ENCODE measurements around the gene NACC1.

The NACC1 gene

DNA sequence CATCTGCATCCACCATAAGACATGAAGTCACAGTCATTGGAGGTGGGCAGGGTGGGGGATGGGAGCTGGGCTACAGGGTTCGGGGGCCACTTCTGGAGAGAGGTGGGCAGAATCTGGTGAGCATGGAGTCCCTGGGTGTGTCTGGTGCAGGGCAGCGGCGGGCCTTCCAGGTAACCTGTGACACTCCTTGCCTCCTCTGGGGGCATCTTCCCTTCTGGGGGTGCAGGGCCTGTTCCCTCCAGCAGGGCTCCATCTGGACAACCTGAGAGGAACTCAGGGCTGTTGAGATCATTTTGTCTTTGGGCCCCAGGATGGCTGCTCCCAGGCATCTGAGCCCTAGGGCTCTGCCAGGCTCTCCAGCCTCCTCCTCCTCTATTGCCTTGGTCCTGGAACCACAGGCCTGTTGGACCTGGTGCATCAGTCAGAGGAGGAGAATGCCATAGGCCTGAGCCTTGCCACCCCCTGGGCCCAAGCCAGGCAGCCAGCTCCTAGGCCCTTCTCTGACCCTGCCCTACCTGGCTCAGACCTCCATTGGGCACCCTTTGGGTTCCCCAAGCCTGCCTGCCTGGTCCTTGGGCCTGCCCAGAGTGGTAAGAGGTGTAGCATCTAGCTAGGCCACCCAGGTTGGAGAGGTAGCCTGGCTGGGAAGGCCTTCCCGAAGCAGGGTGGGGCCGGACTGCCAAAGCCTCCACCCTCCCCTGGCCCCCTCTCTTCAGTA, 28.8 kb upstream of the NACC1 start:
- no peak for DNase-seq

DNA sequence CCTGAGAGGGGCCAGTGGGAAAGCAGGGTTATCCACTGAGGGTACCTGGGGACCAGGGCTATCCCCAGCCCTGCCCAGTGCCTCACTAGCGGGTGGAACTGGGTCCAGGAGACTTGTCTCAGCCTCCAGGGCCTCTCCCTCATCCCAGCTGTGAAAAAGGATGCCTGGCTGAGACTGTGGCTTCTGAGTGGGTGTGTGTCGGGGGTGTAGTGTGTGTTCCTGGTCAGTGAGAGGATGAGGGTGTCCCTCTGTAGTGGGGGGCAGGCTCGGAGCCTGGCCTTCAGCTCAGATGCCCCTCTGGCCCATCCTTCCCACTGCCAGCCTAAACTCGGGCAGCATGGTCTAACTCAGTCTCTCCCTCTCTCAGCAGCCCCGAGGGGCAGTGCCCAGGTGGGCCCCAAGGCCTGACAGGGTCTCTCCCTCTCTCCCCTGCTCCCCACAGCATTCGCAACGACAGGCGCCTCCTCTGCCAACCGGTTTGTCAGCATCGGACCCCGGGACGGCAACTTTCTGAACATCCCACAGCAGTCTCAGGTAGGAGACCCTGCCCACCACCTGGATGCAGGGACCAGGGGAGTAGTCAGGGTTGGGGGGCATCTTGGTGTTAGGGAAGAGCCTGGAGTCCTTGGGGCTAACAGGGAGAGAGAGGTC, 28.1 kb upstream of the NACC1 start:
- DNase-seq = no peak

DNA sequence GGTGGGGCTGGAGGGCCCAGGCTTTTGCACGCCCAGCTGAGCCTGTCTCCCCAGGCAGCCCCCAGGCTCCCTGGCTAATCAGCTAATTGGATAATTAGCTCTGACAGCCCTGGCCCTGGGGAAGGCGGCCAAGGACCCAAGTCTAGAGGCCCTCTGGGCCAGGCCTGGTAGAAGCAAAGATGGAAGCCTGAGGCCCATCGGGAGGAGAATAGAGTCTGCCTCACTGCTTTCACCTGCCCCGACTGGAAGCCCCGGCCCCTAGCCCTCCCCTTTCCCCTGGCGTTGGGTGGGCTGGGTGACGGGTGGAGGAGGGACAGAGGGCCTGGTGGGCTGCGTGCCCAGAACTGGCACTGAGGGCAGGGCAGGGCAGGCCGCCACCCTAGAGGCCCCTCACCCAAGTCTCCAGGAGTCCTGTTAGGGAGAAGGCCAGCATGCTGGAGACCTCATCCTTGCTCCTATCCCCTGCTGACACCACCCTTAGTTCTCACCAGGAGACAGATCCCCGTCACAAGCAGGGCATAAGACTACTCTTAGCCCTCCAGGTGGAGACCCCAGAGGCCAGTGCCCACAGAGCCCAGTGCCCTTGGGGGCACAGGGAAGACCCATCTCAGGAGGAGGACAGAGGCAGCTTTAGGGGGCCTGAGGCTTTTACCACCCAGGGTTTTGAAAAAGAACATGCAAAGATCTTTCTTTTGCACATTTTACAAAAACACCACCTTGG, 27.4 kb upstream of the NACC1 start:
- DNase-seq = no peak

DNA sequence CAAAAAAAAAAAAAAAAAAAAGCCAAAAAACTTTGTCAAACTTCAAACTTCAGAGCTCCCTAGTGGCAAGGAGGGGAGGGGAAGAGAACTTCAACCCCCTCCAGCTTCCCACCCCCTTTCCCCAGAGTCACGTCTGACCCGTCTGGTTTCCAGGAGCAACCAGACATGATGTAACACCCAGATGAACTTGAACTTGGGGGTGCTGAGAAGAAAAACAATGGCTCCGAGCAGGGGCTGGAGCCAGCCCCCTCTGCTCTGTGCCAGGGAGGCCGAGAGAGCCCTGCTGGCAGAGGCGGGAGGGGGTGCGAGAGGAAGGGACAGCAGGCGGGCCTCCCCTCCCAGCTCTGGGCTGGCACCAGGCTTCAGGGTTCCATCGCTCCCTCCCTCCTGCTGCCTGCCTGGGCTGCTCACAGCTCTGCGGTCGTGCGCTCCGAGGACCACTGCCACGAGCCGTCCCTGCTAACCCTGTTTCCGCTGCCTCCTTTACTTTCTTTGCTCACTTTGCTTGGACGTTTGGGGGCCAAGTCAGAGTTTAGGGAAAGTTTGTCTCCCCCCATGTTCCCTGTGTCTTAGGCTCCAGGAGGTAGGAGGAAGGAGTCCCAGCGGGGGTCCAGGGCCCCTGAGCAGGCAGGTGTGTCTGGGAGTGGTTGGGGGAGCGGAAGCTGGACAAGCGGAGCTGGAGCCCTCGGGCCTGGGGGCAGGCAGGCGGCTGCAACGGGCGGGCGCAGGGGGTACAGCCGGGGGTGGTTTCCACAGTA, 26.5 kb upstream of the NACC1 start:
- no peak for DNase-seq

DNA sequence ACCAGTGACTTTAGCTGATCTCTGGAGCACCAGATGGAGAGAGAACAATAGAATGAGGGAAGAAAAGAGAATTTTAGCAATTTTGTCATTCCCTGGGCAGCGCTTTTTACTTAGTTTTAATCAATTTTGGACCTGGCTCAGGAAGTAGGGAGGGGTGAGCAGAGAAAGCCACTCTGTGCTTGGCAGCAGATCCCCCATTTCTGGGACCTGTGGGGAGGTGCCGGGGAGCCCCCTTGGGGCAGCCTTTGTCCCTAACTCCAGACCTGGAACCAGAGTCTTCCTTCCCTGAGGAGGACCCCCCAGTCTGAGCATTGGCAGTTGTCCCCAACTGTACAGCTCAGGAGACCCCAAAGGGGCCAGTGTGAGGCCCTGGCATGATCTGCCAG, 25.9 kb upstream of the NACC1 start:
- no peak for DNase-seq

DNA sequence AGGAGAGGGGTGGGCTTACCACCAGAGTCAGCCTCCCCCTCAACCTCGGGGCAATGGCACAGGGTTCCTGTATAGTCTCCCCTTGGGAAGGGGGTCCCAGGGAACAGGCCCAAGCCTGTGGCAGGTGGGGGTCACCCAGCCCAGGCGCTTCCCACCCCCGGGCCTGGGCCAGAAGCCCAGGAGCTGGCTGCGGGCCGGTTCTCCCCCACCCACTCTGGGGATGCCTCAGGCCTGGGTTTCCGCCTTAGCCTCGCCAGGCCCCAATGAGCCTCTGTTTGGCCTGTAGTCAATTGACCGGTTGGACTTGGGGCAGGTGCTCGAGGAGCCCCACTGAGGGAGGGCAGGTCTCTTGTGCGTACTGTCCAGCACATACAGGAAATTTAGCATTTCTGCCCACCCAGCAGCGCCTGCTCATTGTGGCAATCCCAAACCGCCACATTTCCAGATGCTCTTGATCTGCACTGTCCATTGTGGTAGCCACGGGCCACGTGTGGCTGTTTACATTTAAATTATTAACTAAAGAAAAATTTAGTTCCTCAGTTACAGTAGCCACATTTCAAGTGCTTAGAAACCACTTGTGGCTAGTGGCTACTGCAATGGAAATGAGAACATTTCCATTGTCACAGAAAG, 25.3 kb upstream of the NACC1 start:
- no peak for DNase-seq

DNA sequence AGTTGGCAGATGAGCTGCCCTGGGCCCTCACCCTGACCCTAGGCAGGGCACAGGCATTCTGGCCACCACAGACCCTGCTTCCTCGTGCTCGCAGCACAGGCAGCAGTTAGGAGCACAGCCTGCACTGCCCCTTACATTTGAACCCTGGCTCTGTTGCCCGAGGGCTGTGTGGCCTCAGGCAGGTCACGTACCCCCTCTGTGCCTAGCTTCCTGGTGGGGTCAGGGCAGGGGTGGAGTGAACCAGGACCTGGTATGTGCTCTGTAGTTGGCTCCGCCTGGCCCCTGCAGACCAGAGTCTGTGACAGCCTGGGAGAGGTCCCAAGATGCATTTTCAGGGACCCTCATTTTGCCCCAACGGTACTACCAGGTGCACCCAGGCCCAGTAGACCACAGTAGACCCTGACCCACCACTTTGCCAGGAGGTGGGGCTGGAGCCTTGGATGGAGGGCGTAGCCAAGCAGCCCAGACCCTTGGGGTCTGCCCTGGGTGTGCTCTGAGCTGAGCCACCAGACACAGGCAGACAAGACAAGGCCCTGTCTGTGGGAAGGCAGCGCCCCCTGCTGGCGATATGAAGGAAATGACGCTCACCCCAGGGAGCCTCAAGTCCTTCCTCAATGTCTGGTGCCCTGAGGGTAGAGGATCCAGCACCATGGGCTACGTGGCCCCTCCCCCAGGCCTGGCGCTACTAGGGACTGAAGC, 24.5 kb upstream of the NACC1 start:
- peak; percentile 51 to 68 (median 66) for DNase-seq

DNA sequence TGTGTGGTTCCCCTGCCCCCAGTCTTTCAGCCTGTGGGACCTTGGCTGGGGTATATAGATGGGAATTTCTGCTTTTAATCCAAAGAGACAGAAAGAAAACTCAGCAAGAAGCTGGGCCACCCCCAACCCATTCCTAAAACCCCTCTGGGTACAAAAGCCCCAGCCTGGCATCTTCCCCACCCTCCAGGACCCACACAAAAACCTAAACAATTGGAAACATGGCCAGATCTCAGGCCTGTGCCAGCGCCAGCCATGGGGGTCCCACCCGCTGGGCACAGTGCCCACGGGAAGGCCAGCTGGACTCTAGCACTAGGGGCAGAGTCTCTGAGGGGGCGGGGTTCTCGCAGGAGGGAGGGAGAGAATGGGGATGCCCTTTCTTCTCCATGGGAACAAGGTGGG, 24.0 kb upstream of the NACC1 start:
- no peak for DNase-seq

DNA sequence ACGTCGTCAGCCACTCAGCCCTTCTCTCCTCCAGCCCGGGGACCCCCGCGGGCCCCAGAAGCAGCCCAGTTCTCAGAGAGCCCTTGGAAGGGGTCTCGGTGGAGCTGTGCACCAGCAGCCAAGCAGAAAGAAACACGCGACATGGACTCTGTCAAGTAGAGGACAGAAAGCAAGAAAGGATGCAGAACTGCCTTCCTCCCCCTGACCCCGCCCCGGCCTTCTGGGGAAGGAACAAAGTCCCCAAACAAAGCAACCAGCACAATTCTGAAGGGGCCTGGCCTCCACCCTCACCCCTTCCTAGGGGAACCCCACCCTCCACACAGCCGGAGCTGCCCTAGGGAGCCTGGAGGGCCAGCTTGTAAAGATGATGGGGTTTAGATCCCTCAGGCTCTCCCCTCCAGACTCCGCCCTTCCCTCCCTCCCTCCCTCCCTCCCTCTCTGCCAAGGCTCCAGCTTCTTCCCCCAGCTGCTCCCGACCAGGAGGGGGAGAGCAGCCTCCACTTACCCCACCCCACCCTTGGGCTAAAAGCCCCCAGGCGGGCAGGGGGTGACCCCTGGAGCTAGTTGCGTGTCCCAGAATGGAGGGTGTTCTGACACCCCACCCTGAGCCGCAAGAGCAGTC, 23.2 kb upstream of the NACC1 start:
- DNase-seq = no peak

DNA sequence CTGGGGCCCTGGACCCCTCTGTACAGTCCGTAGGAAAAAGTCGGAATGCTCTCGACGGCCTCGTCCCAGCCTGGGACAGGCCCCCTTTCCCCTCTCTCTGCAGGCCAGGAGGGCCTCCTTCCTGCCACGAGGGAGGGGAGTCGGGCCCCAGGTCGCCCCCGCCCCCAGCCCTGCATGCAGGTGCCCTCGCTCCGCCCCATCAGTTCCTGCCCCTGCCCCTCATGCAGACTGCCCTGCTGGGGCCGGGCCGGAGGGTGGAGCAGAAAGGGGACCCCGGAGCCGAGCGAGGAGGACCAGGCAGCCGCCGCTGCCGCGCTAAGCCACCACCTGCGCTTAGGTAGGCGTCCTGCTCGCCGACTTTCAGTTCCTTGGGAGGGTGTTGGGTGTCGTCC, 22.7 kb upstream of the NACC1 start:
- no peak for DNase-seq

DNA sequence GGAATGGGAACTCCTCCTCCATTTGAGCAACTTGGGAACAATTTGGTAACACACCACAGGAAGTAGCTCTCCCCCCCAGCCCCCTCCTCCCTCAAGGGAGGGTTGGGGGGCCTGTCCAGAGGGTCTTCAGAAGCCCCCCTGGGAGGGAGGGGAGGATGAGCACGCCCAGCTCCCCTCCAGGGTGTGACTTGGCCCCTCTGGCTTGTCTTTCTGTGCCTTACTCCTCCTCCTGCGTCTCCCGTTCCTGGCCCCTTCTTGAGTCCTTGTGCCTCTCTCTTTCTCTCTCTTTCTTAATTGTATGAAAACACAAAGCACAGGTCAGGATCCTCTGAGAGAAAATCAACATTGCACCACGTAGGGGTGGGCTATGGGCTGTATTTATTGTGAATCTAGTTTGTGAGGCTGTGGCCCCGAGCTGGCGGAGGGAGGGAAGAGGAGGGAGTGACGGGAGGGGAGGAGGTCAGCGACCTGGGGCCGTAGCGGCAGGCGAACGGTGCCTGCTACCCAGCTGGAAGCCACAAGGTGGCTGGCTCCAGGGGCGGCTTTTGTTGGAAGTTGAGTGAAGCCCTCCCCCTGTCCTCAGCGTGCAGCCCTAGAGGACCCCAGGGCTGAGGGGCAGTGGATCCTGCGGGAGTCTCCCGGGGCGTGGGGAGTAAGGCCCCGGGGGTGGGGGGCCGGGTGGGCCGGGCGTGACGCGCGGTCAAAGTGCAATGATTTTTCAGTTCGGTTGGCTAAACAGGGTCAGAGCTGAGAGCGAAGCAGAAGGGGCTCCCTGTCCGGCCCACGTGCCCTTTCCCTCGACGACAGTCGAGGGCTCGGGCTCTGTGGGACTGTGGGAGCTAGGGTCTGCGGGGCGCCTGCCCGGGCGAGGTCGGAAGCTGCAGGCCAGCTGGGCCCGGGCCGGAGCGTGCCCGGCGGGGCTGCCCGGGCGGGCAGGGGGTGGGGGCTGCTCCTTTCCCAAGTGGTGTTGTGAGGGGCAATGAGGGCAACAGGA, 21.8 kb upstream of the NACC1 start:
- peak in 1 of 4 experiments; percentile 12 for DNase-seq

DNA sequence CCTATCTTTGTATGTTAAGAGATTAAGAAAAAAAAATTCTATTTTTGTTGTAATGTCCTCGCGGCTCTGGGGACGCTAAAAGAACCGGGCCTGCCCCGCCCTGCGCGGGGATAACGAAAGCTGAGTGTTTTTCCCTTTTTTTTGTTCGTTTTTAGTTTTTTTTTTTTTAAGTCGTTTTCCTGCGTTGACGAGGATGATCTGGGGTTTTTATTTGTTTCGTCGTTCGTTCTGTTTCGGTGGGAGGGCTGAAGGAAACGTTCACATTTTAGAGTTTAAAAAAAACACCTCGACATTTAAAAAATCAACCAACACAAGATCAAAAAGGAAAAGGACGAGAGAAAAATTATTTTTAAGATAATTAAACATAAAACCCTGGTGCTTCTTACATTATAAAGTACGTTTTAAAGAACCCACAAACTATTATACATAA, 21.0 kb upstream of the NACC1 start:
- no peak for DNase-seq

DNA sequence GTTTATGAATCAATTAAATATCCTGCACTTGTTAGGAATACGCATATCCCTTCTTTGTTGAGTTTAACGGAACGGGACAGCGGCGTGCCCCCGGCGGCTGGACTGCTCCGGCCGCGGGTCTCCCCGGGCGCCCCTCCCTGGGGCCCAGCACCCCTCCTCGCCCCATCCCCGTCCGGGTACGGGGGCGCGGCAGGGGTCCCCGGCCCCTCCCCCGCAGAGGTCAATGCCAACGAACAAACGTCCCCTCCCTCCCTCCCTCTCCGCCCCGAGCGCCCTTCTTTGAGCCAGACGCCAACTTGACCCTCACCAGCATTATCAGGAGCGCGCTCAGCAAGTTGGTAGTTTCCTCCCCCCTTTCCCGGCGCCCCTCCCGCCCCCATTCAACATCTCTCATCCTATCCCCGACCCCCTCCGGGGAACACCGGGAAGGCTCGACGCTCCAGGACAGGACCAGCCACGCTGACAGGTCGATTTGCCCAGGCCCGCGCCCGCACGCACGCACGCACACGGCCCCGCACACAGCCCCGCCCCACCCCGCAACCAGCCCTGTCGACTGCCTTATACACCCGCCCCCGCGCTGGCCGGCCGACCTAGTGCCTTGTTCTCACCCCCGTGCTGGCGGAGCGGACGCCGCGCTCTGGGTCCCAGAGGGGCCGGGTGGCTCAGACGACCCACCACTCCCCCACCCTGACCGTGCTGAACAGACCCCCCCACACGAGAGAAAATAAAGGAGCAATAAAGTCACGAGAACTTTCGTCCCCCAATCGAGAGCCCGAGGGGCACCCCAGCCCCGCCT, 20.4 kb upstream of the NACC1 start:
- DNase-seq = no peak

DNA sequence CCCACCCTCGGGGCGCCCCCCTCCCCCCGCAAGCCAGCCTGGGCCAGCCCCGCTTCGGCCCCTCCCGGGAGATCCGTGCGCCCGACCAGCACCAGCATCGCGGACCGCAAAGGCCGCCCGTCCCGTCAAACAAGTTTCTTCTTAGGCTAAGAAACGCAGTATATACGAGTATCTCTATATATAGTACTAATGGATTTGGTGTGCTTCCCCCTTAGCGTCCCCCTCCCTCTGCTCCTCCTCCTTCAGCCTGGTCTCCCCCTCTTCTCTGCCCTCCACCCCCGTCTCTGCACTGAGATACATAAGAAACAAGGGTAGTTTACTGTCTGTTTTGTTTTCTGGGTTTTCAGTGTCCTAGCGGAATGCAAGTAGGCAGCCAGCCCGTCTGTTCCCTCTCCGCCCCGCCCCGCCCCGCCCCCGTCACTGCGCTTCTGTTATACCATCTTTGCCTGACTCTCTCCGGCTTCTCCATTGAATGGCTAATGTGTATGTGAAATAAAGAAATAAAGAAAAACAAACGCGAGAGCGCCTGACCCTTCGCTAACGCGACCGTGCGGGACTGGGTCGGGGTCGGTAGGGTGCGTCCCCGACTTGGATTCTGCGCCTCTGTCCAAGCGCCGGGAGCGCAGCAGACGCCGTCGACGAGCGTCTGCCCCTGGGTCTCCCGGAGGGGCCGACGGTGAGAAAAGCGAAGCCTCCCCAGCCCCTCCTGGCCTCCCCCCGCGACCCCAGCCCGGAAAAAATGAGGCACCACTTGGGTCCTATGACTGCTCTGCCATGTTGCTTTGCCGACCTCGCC, 19.6 kb upstream of the NACC1 start:
- DNase-seq = no peak

DNA sequence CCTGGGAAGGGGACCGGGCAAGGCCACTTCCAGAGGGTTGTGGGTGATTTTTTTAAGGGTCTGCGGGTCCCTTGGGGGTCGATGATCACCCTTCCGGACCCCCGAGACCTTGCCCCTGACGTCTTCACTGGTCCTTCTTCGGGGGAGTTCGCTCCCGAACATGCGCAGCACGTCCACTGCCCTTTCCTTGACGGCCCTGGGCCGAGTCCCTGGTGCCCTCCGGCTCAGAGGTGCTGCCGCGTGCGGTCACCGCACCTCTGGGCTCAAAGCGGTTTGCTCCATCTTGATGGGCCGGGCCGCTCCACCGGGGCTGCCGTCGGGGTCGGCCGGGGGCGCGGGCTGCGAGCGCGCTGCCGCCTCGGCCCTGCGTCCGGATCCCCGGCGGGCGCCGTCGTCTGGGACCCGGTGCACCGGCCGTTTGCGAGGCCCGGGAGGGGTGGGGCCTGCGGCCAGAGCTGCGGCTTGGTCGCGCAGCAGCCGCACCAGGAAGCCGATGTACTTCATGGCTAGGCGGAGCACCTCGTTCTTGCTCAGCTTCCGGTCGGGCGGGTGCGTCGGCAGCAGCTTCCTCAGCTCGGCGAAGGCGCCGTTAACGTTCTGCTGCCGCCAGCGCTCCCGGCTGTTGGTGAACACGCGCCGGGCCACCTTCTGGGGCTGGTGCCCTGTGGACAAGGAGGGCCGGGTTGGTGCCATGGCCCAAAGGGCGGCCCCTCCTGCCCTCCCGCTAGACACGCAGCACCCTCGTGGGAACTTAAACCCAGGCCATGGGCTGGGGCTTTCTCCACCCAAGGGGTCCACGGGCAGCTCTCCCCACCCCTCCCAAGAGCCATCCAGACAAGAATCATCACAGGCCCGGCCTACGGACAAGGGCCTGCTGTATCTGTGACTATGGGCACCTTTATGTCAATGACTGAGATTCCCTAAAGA, 18.7 kb upstream of the NACC1 start:
- DNase-seq = peak; percentile 28 to 74 (median 56)

DNA sequence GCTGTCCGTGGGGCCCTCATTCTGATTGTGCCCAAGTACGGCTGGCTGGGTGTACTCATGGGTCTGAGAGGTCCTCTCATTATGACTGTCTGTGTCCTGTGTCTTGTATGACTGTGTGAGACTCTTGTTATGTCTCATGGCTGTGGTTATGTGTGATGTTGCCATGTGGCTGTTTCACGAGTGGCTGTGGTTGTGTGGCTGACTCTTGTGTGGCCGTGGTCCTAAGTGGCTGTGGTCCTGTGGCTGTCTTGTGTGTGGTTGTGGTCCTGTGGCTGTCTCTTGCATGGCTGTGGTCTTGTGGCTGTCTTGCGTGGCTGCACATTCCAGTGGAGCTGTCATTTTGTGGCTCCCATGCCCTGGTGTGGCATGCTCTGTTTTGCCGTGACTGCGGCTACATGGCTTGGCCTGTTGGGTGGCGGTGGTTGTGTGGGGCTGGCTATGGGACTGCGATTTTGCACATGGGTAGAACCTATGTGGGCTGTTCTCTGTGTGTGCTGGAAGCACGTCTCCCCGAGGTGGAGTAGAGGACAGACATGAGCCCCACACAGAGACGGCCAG, 18.0 kb upstream of the NACC1 start:
- DNase-seq = peak in 2 of 4 experiments; percentile 33 to 49
